Esophagus muscularis mucosa (tissue), 4 donors: ENCODE results near the gene MSL1. TPM values are rescaled to one million over a fixed set of nuclear protein-coding genes. Genes with fewer than 3 reads are reported as not detected.
A peak's percentile ranks its signal among the peaks of the same experiment; 100 is the strongest.

Experiments used
- DNase-seq: peaks from one replicate; pipeline ENCODE4 v3.0.0-alpha.2; 2017; ENCODE audit errors: extremely low spot score
- H3K27ac ChIP-seq, 4 donors: fragments of 200-600 bp; sonication (generic); replicated peaks in 1 of 4; 1 replicate in 3 of 4; 2 replicates in 1 of 4; pipeline ENCODE4 v1.5.1; 2016 to 2019; ENCODE audit warnings: mild to moderate bottlenecking in 1 of 4
- H3K27me3 ChIP-seq, 4 donors: fragments of 200-600 bp; sonication (generic); one replicate each; pipeline versions ENCODE4 v1.5.1 to v1.6.0; 2016 to 2019
- H3K36me3 ChIP-seq, 4 donors: fragments of 200-600 bp; sonication (generic); one replicate each; pipeline ENCODE4 v1.5.1; 2016 to 2019
- H3K4me1 ChIP-seq, 4 donors: fragments of 200-600 bp; sonication (generic); one replicate each; pipeline ENCODE4 v1.5.1; 2016 to 2019
- H3K4me3 ChIP-seq, 4 donors: fragments of 200-600 bp; sonication (generic); 1 replicate in 2 of 4; 2 replicates in 2 of 4; pipeline ENCODE4 v1.5.1; 2016 to 2019; ENCODE audit warnings: mild to moderate bottlenecking in 4 of 4, moderate library complexity in 1 of 4
- H3K9me3 ChIP-seq, 4 donors: fragments of 200-600 bp; sonication (generic); 1 replicate in 3 of 4; 2 replicates in 1 of 4; pipeline ENCODE4 v1.5.1; 2016 to 2019
- CTCF ChIP-seq, 3 experiments: fragments of 200-600 bp in 2 of 3; fragments of 450-650 bp in 1 of 3; sonication (generic) in 2 of 3; IDR thresholded peaks; one replicate each; pipeline ENCODE4 v1.5.1; 2017 to 2019; ENCODE audit warnings: antibody characterized with exemption in 3 of 3, mild to moderate bottlenecking in 2 of 3, moderate library complexity in 1 of 3
- EP300 ChIP-seq: sonication (generic); formaldehyde crosslinking; IDR thresholded peaks from one replicate; pipeline ENCODE4 v1.6.1; 2017; ENCODE audit warnings: antibody characterized with exemption
- POLR2A ChIP-seq: fragments of 450-650 bp; IDR thresholded peaks from one replicate; pipeline ENCODE4 v1.6.1; 2017; ENCODE audit warnings: antibody characterized with exemption, moderate library complexity, mild to moderate bottlenecking, low read depth
- POLR2AphosphoS5 ChIP-seq, 2 donors: sonication (generic); formaldehyde crosslinking; IDR thresholded peaks; one replicate each; pipeline ENCODE4 v1.6.1; 2017; ENCODE audit warnings: antibody characterized with exemption in 2 of 2
- WGBS: methylation state at CpG from one replicate; pipeline ENCODE4 v1.1.5; 2018; 5-methylcytosine and 5-hydroxymethylcytosine counted together
- intact Hi-C: fragments of 100-400 bp; cut with DNase I; formaldehyde crosslinking; loops from one replicate; pipeline ENCODE4 v1.15.1; 2023
- total RNA-seq, 4 donors: library from RNA; depleted of rRNA; stranded (reverse); fragments of >200 nt; gene quantifications; one replicate each; pipeline versions ENCODE4 v1.1.0 to v1.2.1, GENCODE V29; 2016

Gene MSL1
- total RNA-seq, 4 donors from 2014 or later: 64.1 to 86.8 (median 72.2) TPM

- 95% methylated on average over 7 of the region's 7 CpGs for WGBS
- no peak overlapping the region for H3K27ac ChIP-seq
- peaks cover 16 to 25% (median 21%) of the 10 kb centered on the region in 4 donors for H3K4me1 ChIP-seq
- no peak for DNase-seq
- intact Hi-C loops: no loop called here
- H3K9me3 ChIP-seq: no peaks in the 10 kb centered on the region
- no peak overlapping the region for H3K4me3 ChIP-seq
- peaks cover 21 to 58% (median 40%) of the 10 kb centered on the region in 4 donors for H3K36me3 ChIP-seq
- H3K27me3 ChIP-seq: no peaks in the 10 kb centered on the region
- TF ChIP-seq EP300: no peak
- no peak for TF ChIP-seq POLR2A
- no peak for TF ChIP-seq POLR2AphosphoS5 (IDR thresholded peaks at IDR 0.05)
- TF ChIP-seq CTCF (IDR thresholded peaks at IDR 0.05): no peak
Observed at GRCh38 chr17:40175928-40176753, 54.4 kb downstream of the MSL1 start.

GRCh38 chr17:40176754-40177110 lies 55.0 kb downstream of the MSL1 start:
- DNase-seq: no peak

DNA sequence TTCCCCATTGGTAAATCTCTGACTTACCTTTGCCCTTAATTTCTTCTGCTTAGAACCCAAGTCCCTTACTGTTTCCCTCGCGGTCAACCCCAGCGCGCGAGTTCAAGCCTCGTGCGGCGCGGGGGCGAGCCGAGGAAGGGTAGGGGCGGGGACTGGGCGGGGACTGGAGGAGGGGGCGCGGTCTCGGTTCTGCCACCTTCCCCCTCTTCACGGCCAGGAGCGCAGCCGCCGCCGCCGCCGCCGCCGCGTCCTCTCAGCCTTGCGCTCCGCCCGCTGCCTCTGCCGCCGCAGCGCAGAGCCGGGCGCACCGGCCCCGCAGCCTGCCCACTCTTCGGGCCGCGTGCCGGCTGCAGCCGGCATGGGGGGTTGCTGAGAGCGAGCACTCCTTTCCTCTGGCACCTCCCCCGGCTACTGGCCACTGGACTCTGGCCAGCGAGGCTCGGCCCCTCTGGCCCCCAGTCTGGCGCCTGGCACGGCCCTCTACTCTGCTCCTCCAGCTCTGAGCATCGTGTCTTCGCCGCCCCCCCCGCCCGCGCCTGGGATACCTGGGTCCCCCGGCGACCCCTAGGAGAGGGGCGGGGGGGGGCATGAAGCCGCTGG lies 55.6 kb downstream of the MSL1 start, which contains the start of gene RAPGEFL1:
Gene RAPGEFL1 (plus strand): TSS at position 196 of the 600 bp plus-strand sequence. CDS start 392 bp downstream, at position 588.
- Histone ChIP-seq H3K4me3 (peak within 1 kb of the TSS; percentile 58 to 68 (median 61)), H3K9me3 (no peaks in the 10 kb centered on the region), H3K36me3 (peaks cover 8 to 46% (median 31%) of the 10 kb centered on the region in 4 donors), H3K27ac (peak within 1 kb of the TSS in 1 of 4 donors; percentile 40), H3K27me3 (no peaks in the 10 kb centered on the region), H3K4me1 (peaks cover 16 to 25% (median 21%) of the 10 kb centered on the region in 4 donors)
- intact Hi-C loops: no loop called here
- DNase-seq: peak; percentile 94
- TF ChIP-seq POLR2A: no peak
- WGBS: 3% methylated on average over 16 of the region's 57 CpGs

More at GRCh38 chr17:40176754-40177110, 55.0 kb downstream of the MSL1 start:
- Histone ChIP-seq H3K9me3 (no peaks in the 10 kb centered on the region), H3K36me3 (peaks cover 15 to 52% (median 37%) of the 10 kb centered on the region in 4 donors), H3K4me1 (peaks cover 16 to 25% (median 21%) of the 10 kb centered on the region in 4 donors), H3K27me3 (no peaks in the 10 kb centered on the region), H3K27ac (no peak overlapping the region), H3K4me3 (peak overlapping the region in 1 of 4 donors; percentile 62)
- 83% methylated on average over 2 of the region's 2 CpGs for WGBS
- intact Hi-C loops: no loop called here
- TF ChIP-seq EP300: no peak
- TF ChIP-seq POLR2A: no peak

DNA sequence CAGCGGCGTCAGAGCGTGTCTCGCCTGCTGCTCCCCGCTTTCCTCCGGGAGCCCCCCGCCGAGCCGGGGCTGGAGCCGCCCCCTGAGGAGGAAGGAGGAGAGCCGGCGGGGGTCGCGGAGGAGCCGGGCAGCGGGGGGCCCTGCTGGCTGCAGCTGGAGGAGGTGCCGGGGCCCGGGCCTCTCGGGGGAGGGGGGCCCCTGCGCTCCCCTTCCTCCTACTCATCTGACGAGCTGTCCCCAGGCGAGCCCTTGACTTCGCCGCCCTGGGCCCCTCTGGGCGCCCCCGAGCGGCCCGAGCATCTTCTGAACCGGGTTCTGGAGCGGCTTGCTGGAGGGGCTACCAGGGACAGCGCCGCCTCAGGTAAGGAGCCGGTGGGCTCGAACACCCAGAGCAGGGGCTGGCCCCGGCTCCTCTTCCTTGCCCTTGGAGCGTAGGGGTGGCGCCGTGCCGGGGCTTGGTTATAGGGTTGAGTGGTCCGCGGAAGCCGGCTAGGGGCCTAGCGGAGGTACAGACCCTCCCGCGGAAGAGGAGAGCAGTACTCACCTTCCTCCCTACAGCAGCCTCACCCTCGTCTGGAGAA lies 56.3 kb downstream of the MSL1 start:
- Histone ChIP-seq H3K27me3 (no peaks in the 10 kb centered on the region), H3K4me3 (peak overlapping the region; percentile 58 to 68 (median 61)), H3K4me1 (peaks cover 16 to 25% (median 21%) of the 10 kb centered on the region in 4 donors), H3K36me3 (peaks cover 8 to 38% (median 26%) of the 10 kb centered on the region in 4 donors), H3K27ac (no peak overlapping the region), H3K9me3 (no peaks in the 10 kb centered on the region)
- WGBS: 67% methylated on average over 11 of the region's 46 CpGs
- DNase-seq: no peak
- no peak for TF ChIP-seq POLR2AphosphoS5 (IDR thresholded peaks at IDR 0.05)
- TF ChIP-seq EP300: no peak
- TF ChIP-seq CTCF (IDR thresholded peaks at IDR 0.05): no peak
- no peak for TF ChIP-seq POLR2A
- intact Hi-C loops: no loop called here

DNA sequence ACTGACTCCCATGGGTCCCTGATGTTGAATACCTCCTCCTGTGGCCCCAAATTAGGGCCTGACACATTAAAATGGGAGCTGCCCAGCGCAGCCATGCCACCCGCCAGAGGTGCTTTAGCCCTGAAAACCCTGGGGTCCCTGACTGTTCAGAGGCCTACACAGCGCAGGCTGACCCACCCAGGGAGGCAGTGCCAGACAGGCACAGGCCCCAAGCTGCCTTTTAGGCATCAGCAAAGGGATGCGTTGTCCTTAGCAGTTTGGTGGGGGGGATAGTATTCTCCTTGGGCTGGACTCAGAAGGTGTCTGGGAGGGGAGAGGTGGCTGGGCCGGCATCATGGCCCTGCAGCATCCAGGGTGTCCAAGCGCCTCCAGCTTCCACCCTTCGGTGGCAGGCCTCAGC lies 56.9 kb downstream of the MSL1 start:
- Histone ChIP-seq H3K36me3 (peaks cover 8 to 33% (median 23%) of the 10 kb centered on the region in 4 donors), H3K9me3 (no peaks in the 10 kb centered on the region), H3K27me3 (no peaks in the 10 kb centered on the region), H3K27ac (no peak overlapping the region), H3K4me1 (peaks cover 16 to 25% (median 21%) of the 10 kb centered on the region in 4 donors), H3K4me3 (no peak overlapping the region)
- TF ChIP-seq POLR2A: no peak
- TF ChIP-seq POLR2AphosphoS5 (IDR thresholded peaks at IDR 0.05): no peak
- no peak for TF ChIP-seq EP300
- no peak for TF ChIP-seq CTCF (IDR thresholded peaks at IDR 0.05)
- no peak for DNase-seq
- intact Hi-C loops: no loop called here
- 96% methylated on average over 4 of the region's 7 CpGs for WGBS
